ENCODE measurements around the gene GPSM1. TPM values are rescaled to one million over a fixed set of nuclear protein-coding genes. Genes with fewer than 3 reads are reported as not detected.

Gene GPSM1
- total and polyA plus RNA-seq, 2 donors (not counting 1 experiment from before 2014, with no cell fraction given), result 2.4 to 6.3 TPM

GRCh38 chr9:136297016-136297691, 30.2 kb upstream of the GPSM1 start:
- Histone ChIP-seq H3K79me2 (ENCODE audit: control insufficient read depth, insufficient read depth, low read length) (no peaks in the 10 kb centered on the region), H3K36me3 (replicated peaks in 1 of 2; ENCODE audit: control extremely low read depth in 1 of 2, control insufficient read depth in 1 of 2, extremely low read depth in 1 of 2, insufficient read depth in 2 of 2, low read length in 1 of 2) (no peaks in the 10 kb centered on the region), H3K4me2 (replicated peaks; ENCODE audit: low read depth, low read length, poor library complexity, severe bottlenecking) (no peak overlapping the region), H2AFZ (ENCODE audit: insufficient read depth, low read depth, low read length, poor library complexity, severe bottlenecking) (no peak overlapping the region), H3K27me3 (replicated peaks in 1 of 4; ENCODE audit: control extremely low read depth in 1 of 4, control insufficient read depth in 3 of 4, insufficient read depth in 4 of 4, low read length in 3 of 4) (no peaks in the 10 kb centered on the region), H3K27ac (ENCODE audit: low read length in 2 of 2) (no peak overlapping the region), H4K20me1 (ENCODE audit: control insufficient read depth, insufficient read depth, low read length, poor library complexity, severe bottlenecking) (no peaks in the 10 kb centered on the region), H3K4me3 (ENCODE audit: control extremely low read depth in 1 of 5, extremely low read depth in 1 of 5, insufficient read depth in 1 of 5, low read depth in 2 of 5, low read length in 4 of 5) (no peak overlapping the region), H3K4me1 (ENCODE audit: control insufficient read depth in 2 of 2, insufficient read depth in 2 of 2, low read length in 2 of 2) (peaks cover 0 to 5% of the 10 kb centered on the region in 2 donors), H3K9ac (ENCODE audit: low read length) (no peak overlapping the region), H3K9me3 (ENCODE audit: control extremely low read depth in 1 of 3, control insufficient read depth in 2 of 3, insufficient read depth in 1 of 3, low read length in 2 of 3) (peaks cover 0 to 5% (median 0%) of the 10 kb centered on the region in 3 donors)
- ATAC-seq (ENCODE audit: low read depth), result no peak
- CTCF ChIA-PET, result no interaction called here
- Mint-ChIP-seq H3K4me3 (no peak overlapping the region), H3K27ac (no peak overlapping the region), H3K9me3 (ENCODE audit: insufficient read depth) (no peaks in the 10 kb centered on the region), H3K4me1 (peaks cover 4% of the 10 kb centered on the region), H3K27me3 (no peaks in the 10 kb centered on the region)
- TF ChIP-seq CTCF (IDR thresholded peaks at IDR 0.05), result no peak
- TF ChIP-seq EZH2 (IDR thresholded peaks at IDR 0.05; ENCODE audit: borderline replicate concordance, insufficient read depth, low read depth, low read length, poor library complexity, severe bottlenecking), result no peak
- 76% methylated on average over 25 of the region's 25 CpGs for WGBS (ENCODE audit: insufficient coverage)
- no peak for DNase-seq
- intact Hi-C loops (cut with micrococcal nuclease), result no loop called here
- POLR2A ChIA-PET, result no interaction called here

Data from B cell (primary cell).